K562 (cell line): ENCODE data around the gene MAP4K5. TPM values are rescaled to one million over a fixed set of nuclear protein-coding genes. Genes with fewer than 3 reads are reported as not detected.

Source experiments
- ATAC-seq: fragments of 200-7000 bp; cut with Tn5 transposase; 3 replicates; pipeline ENCODE4 v1.9.1; 2020; ENCODE audit warnings: moderate library complexity
- BruUV-seq: library from RNA; stranded (reverse); fragments of 400-500 nt; replicated peaks from 2 replicates; lab custom pipeline; 2021; lab: Mats Ljungman, UMichigan
- CTCF ChIA-PET: fragments of 300-600 bp; formaldehyde crosslinking; extraction: SDS; loops from one replicate; lab custom pipeline; 2021; ENCODE audit warnings: low intra/inter-chr PET ratio; lab: Yijun Ruan, JAX
- POLR2A ChIA-PET: fragments of 300-600, 350-650 bp; sonication (Branson Sonifier 250); formaldehyde crosslinking; extraction: SDS; loops from one replicate; lab custom pipeline; 2021; ENCODE audit warnings: antibody characterized with exemption, inconsistent platforms; lab: Yijun Ruan, JAX
- DNase-seq, 4 experiments: peaks; one replicate each; pipeline versions ENCODE4 v3.0.0 to v3.0.0-alpha.2; 2011 to 2018; ENCODE audit warnings: low spot score in 3 of 4, mixed read lengths in 3 of 4; ENCODE audit errors: extremely low read depth in 1 of 4
- FAIRE-seq: peaks from 2 replicates; lab custom pipeline; 2011; peaks lifted over from hg19 to GRCh38; lab: Jason Lieb, UNC
- H2AFZ ChIP-seq: 2 replicates; pipeline ENCODE4 v1.6.0; 2011; ENCODE audit warnings: low read depth, low read length, control low read depth, inconsistent platforms
- H3K27ac ChIP-seq: fragments of 200-600 bp; 3 replicates; pipeline ENCODE4 v1.8.0; 2011; ENCODE audit warnings: low read depth, mild to moderate bottlenecking, control low read depth, inconsistent platforms, low read length, moderate library complexity, mixed read lengths; ENCODE audit errors: extremely low read depth
- H3K27me3 ChIP-seq, 2 experiments: fragments of 300-600 bp in 1 of 2; 2 replicates in 1 of 2; 3 replicates in 1 of 2; pipeline versions ENCODE4 v1.6.0 to v1.8.0; 2011; ENCODE audit warnings: inconsistent platforms in 2 of 2, low read length in 2 of 2, mild to moderate bottlenecking in 1 of 2, mixed read lengths in 1 of 2, moderate library complexity in 1 of 2; ENCODE audit not compliant: control insufficient read depth in 2 of 2, insufficient read depth in 2 of 2
- H3K36me3 ChIP-seq: fragments of 300-600 bp; 3 replicates; pipeline ENCODE4 v1.8.0; 2011; ENCODE audit warnings: mild to moderate bottlenecking, low read length, inconsistent platforms; ENCODE audit not compliant: control insufficient read depth, insufficient read depth
- H3K4me1 ChIP-seq, 2 experiments: fragments of 200-600 bp in 1 of 2; replicated peaks in 1 of 2; 2 replicates in 1 of 2; 3 replicates in 1 of 2; pipeline versions ENCODE4 v1.5.1 to v1.8.0; 2011; ENCODE audit warnings: inconsistent platforms in 2 of 2, low read length in 2 of 2, mild to moderate bottlenecking in 1 of 2, mixed read lengths in 1 of 2, moderate library complexity in 1 of 2; ENCODE audit not compliant: control insufficient read depth in 2 of 2, insufficient read depth in 2 of 2
- H3K4me2 ChIP-seq: 2 replicates; pipeline ENCODE4 v1.6.1; 2011; ENCODE audit warnings: low read length, control low read depth, inconsistent platforms, mixed read lengths; ENCODE audit not compliant: insufficient read depth
- H3K4me3 ChIP-seq: fragments of 200-600 bp; sonication (generic), shearing (Covaris generic); 2 replicates; pipeline ENCODE4 v1.5.1; 2016; ENCODE audit warnings: control low read depth, inconsistent platforms
- H3K79me2 ChIP-seq: fragments of 200-600 bp; 3 replicates; pipeline ENCODE4 v1.8.0; 2011; ENCODE audit warnings: low read length, inconsistent platforms; ENCODE audit not compliant: control insufficient read depth, insufficient read depth
- H3K9ac ChIP-seq, 2 experiments: 2 replicates each; pipeline versions ENCODE4 v1.6.0 to v1.6.1; 2011; ENCODE audit warnings: low read depth in 2 of 2, low read length in 2 of 2, control low read depth in 1 of 2, inconsistent platforms in 1 of 2, mild to moderate bottlenecking in 1 of 2, mixed read lengths in 1 of 2; ENCODE audit not compliant: insufficient read depth in 1 of 2
- H3K9me1 ChIP-seq: one replicate; pipeline ENCODE4 v1.6.0; 2011; ENCODE audit warnings: inconsistent platforms, mild to moderate bottlenecking, low read length, moderate library complexity; ENCODE audit not compliant: control insufficient read depth, insufficient read depth
- H3K9me3 ChIP-seq: replicated peaks from 2 replicates; pipeline ENCODE4 v1.5.1; 2011; ENCODE audit warnings: low read depth, low read length, inconsistent platforms; ENCODE audit not compliant: control insufficient read depth, insufficient read depth
- H4K20me1 ChIP-seq: replicated peaks from 2 replicates; pipeline ENCODE4 v1.6.1; 2011; ENCODE audit warnings: low read length, inconsistent platforms, mixed read lengths; ENCODE audit not compliant: control insufficient read depth, insufficient read depth
- CBX1 ChIP-seq: sonication (generic); IDR thresholded peaks from 2 replicates; pipeline ENCODE4 v1.6.1; 2016; ENCODE audit warnings: antibody characterized with exemption, low read depth, mild to moderate bottlenecking
- CBX8 ChIP-seq: fragments of 200-600 bp; sonication (generic); IDR thresholded peaks from 2 replicates; pipeline ENCODE4 v1.6.1; 2012; ENCODE audit warnings: borderline replicate concordance, mixed run types, low read depth, mild to moderate bottlenecking, moderate library complexity, mixed read lengths, low read length, control low read depth, inconsistent platforms; ENCODE audit not compliant: poor library complexity, severe bottlenecking; ENCODE audit errors: extremely low read depth
- ZNF12 ChIP-seq: sonication (generic); formaldehyde crosslinking; IDR thresholded peaks from 2 replicates; pipeline ENCODE4 v1.4.0; 2020; ENCODE audit warnings: mild to moderate bottlenecking, missing genetic modification reagents
- WGBS: fragments of 100-300 bp; shearing (Covaris generic); methylation state at CpG from one replicate; pipeline ENCODE4 v1.1.6; 2016; ENCODE audit warnings: low coverage, mixed read lengths; ENCODE audit not compliant: insufficient coverage; ENCODE audit errors: missing lambda C conversion rate; 5-methylcytosine and 5-hydroxymethylcytosine counted together
- in situ Hi-C: fragments of 300-500 bp; cut with MboI; formaldehyde crosslinking; loops from 4 replicates; pipeline ENCODE4 v1.15.0; 2018; ENCODE audit warnings: inconsistent platforms, mixed read lengths
- intact Hi-C: fragments of 100-400 bp; cut with micrococcal nuclease; formaldehyde crosslinking; loops from 2 replicates; pipeline ENCODE4 v1.14.2; 2022
- polyA plus RNA-seq, 8 experiments: library from polyadenylated mRNA; depleted of rRNA in 4 of 8; stranded (reverse) in 5 of 8; unstranded in 3 of 8; fragments of >200 nt; fragmentation: Nextera tagmentation in 2 of 8; fragmentation: Illumina TruSeq in 1 of 8; extraction: Ambion mirVana in 2 of 8; extraction: Trizol in 1 of 8; gene quantifications; 2 replicates each; pipeline versions ENCODE4 v1.2.1 to v1.2.3, GENCODE V29; 2011 to 2014; ENCODE audit warnings: inconsistent platforms in 1 of 8, missing spikeins in 1 of 8
- total RNA-seq, 7 experiments: library from RNA; depleted of rRNA in 6 of 7; stranded (reverse); fragments of >200 nt in 6 of 7; fragmentation: Illumina TruSeq in 2 of 7; extraction: Trizol in 2 of 7; gene quantifications; 2 replicates each; pipeline versions ENCODE4 v1.2.1 to v1.2.3, GENCODE V29; 2011 to 2021; ENCODE audit warnings: low replicate concordance in 1 of 7

Gene MAP4K5
- total and polyA plus RNA-seq, 9 of the 15 experiments (the other 6 are each of a cell fraction or from before 2014, with no cell fraction given) = 5.9 to 29.4 (median 18.0) TPM

DNA sequence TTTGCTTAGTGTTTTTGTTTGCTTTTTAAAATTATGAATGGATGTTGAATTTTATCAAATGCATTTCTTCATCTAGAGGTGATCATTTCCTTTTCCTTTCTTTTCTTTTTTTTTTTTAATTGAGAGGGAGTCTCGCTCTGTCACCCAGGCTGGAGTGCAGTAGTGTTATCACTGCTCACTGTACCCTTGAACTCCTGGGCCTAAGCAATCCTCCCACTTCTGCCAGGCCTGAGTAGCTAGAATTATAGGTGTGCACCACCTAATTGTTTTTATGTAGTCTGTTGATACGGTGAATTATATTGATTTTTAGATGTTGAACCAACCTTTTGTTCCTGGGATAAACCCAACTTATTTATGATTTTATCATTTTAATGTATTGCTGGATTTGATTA lies 134.2 kb downstream of the MAP4K5 start:
- intact Hi-C loops (loop anchor here (5.0 kb wide), 1 partner anchor 134 kb away; the partner anchor contains the start of gene MAP4K5), in situ Hi-C loops (no loop called here)
- POLR2A ChIA-PET = no interaction called here
- 8% methylated on average over 1 of the region's 2 CpGs for WGBS
- DNase-seq = no peak
- H3K4me1 ChIP-seq = peaks cover 5 to 15% of the 10 kb centered on the region in 2 experiments; a peak in 4 of 5 replicates
- no peaks in the 10 kb centered on the region for H3K9me1 ChIP-seq
- H3K9ac ChIP-seq = no peak overlapping the region
- H3K36me3 ChIP-seq = no peaks in the 10 kb centered on the region
- H3K4me3 ChIP-seq = no peak overlapping the region
- H3K9me3 ChIP-seq = no peaks in the 10 kb centered on the region
- TF ChIP-seq CBX8 (no peak), ZNF12 (CRISPR knock-in tag) (no peak), CBX1 (no peak)
- TF ChIP-seq, all 486 proteins: peak for 0
- H2AFZ ChIP-seq = no peak overlapping the region
- H3K79me2 ChIP-seq = peaks cover 24% of the 10 kb centered on the region
- no peaks in the 10 kb centered on the region for H4K20me1 ChIP-seq
- CTCF ChIA-PET = no interaction called here
- no peak overlapping the region for H3K4me2 ChIP-seq
- BruUV-seq = no TSS peak
- H3K27ac ChIP-seq = no peak overlapping the region
- FAIRE-seq = no peak
- no peaks in the 10 kb centered on the region for H3K27me3 ChIP-seq
- ATAC-seq = no peak
